ENCODE data around the gene MEIS2. TPM values are rescaled to one million over a fixed set of nuclear protein-coding genes. Genes with fewer than 3 reads are reported as not detected.
A peak's percentile ranks its signal among the peaks of the same experiment; 100 is the strongest.

MEIS2 gene
- total RNA-seq (2014; rRNA removed) = 10.0 and 17.5 TPM in 2 replicates
- percentile 71 among the genes with signal in this experiment for Bru-seq, nascent RNA
- BruChase-seq, experiment 1, labeled RNA remaining after a 6-hour chase = percentile 54 among the genes with signal in this experiment
- BruChase-seq, experiment 2, labeled RNA remaining after a 2-hour chase = percentile 62 among the genes with signal in this experiment
- long read RNA-seq, partial matches to known transcripts = 6 of 20 reads
- long read RNA-seq, other reads (novel, unspliced or antisense) = 14 of 20 reads

- H3F3A ChIP-seq (ENCODE audit: low read length, unreplicated experiment) = no peaks in the 10 kb centered on the region
- DNase-seq (peak; percentile 85), ATAC-seq (peak; percentile 41)
- H3K4me1 ChIP-seq (ENCODE audit: insufficient read depth, low read length) = peaks cover 24% of the 10 kb centered on the region; the same call in 1 of the 2 replicates
- H3K27me3 ChIP-seq (ENCODE audit: low read length) = no peaks in the 10 kb centered on the region
- intact Hi-C loops (cut with micrococcal nuclease) = loop anchor here (2.0 to 10.0 kb wide), 4 partner anchors 34 to 596 kb away; no protein-coding TSS in a partner anchor
- H4K20me1 ChIP-seq (ENCODE audit: low read length) = no peaks in the 10 kb centered on the region
- H3K36me3 ChIP-seq (ENCODE audit: low read depth, low read length) = no peaks in the 10 kb centered on the region
- POLR2A ChIA-PET (ENCODE audit: unreplicated experiment) = no interaction called here
- H3K4me3 ChIP-seq (ENCODE audit: low read length) = peak within 1 kb of the TSS; percentile 93
- H3K9ac ChIP-seq (ENCODE audit: low read length) = peak within 1 kb of the TSS; percentile 85
- no peaks in the 10 kb centered on the region for H3K9me3 ChIP-seq (ENCODE audit: low read length)
- no peak for TF ChIP-seq EZH2phosphoT487 (IDR thresholded peaks at IDR 0.05; ENCODE audit: borderline replicate concordance, low read length)
- no peak for TF ChIP-seq EZH2 (IDR thresholded peaks at IDR 0.05; ENCODE audit: low read length, unreplicated experiment)
- no peak for TF ChIP-seq CTCF (conservative IDR thresholded peaks at IDR 0.05; ENCODE audit: low read depth, low read length)
- peak within 1 kb of the TSS; percentile 87 for H3K27ac ChIP-seq (ENCODE audit: low read length)
- CTCF ChIA-PET = interaction anchor here (0.6 to 1.3 kb wide), 3 partner anchors 216 to 488 kb away, joined by 4 to 12 read pairs (median 4); no protein-coding TSS in a partner anchor
- H3K79me2 ChIP-seq (ENCODE audit: low read length) = peaks cover 37% of the 10 kb centered on the region
- no TSS peak for BruUV-seq (replicated peaks)
- H3K9me2 ChIP-seq (replicated peaks; ENCODE audit: low read length) = no peaks in the 10 kb centered on the region
- H3K4me2 ChIP-seq (ENCODE audit: low read length) = peak within 1 kb of the TSS; percentile 97
- peak within 1 kb of the TSS; percentile 99 for H2AFZ ChIP-seq (ENCODE audit: low read length)
Measured at GRCh38 chr15:37100109-37100965, at the start of gene MEIS2. Gene MEIS2 (minus strand): TSS chr15:37100549. CDS start chr15:37099466, 1,083 bp downstream.

- Histone ChIP-seq H3K27me3 (ENCODE audit: low read length) (peaks cover 36% of the 10 kb centered on the region), H4K20me1 (ENCODE audit: low read length) (no peaks in the 10 kb centered on the region), H3K9me3 (ENCODE audit: low read length) (no peaks in the 10 kb centered on the region), H3K27ac (ENCODE audit: low read length) (no peak overlapping the region), H3K9ac (ENCODE audit: low read length) (no peak overlapping the region), H3K36me3 (ENCODE audit: low read depth, low read length) (no peaks in the 10 kb centered on the region), H3K4me1 (ENCODE audit: insufficient read depth, low read length) (no peaks in the 10 kb centered on the region), H3K4me2 (ENCODE audit: low read length) (no peak overlapping the region), H3K4me3 (ENCODE audit: low read length) (no peak overlapping the region), H2AFZ (ENCODE audit: low read length) (no peak overlapping the region), H3K79me2 (ENCODE audit: low read length) (no peaks in the 10 kb centered on the region), H3F3A (ENCODE audit: low read length, unreplicated experiment) (no peaks in the 10 kb centered on the region), H3K9me2 (replicated peaks; ENCODE audit: low read length) (no peaks in the 10 kb centered on the region)
- no peak for TF ChIP-seq EZH2 (IDR thresholded peaks at IDR 0.05; ENCODE audit: low read length, unreplicated experiment)
- TF ChIP-seq EZH2phosphoT487 (IDR thresholded peaks at IDR 0.05; ENCODE audit: borderline replicate concordance, low read length) = no peak
- no peak for TF ChIP-seq CTCF (conservative IDR thresholded peaks at IDR 0.05; ENCODE audit: low read depth, low read length)
- DNase-seq (no peak), ATAC-seq (no peak)
- no TSS peak for BruUV-seq (replicated peaks)
- ChIA-PET POLR2A (ENCODE audit: unreplicated experiment) (no interaction called here), CTCF (no interaction called here)
- intact Hi-C loops (cut with micrococcal nuclease) = no loop called here
Measured at GRCh38 chr15:37149146-37149545, 48.8 kb upstream of the MEIS2 start.
